Inflammatory macrophage treated with lipopolysaccharide for 1 hour (primary cell): ENCODE measurements around the gene WWTR1.

Experiments
- DNase-seq, 2 donors: peaks; one replicate each; pipeline ENCODE4 v3.0.0-alpha.2; 2020 to 2022

The WWTR1 gene

GRCh38 chr3:149620291-149621020 lies 37.4 kb downstream of the WWTR1 start:
- no peak for DNase-seq

DNA sequence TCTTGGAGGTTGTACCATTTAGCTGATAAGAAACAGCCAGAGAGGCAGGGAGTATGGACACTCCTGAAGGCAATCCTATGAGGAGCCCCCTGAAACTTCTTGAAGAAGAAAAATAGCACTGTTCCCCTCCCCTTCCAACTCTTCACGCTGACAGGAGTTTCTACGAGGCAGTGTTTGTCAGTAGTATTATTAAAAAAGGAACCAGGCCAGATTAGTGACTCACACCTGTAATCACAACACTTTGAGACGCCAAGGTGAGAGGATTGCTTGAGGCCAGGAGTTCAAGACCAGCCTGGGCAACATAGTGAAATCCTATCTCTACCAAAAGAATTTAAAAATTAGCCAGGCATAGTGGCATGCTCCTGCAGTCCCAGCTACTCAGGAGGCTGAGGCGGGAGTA lies 38.7 kb downstream of the WWTR1 start:
- DNase-seq = no peak

GRCh38 chr3:149618151-149619123 lies 39.4 kb downstream of the WWTR1 start:
- DNase-seq = no peak

DNA sequence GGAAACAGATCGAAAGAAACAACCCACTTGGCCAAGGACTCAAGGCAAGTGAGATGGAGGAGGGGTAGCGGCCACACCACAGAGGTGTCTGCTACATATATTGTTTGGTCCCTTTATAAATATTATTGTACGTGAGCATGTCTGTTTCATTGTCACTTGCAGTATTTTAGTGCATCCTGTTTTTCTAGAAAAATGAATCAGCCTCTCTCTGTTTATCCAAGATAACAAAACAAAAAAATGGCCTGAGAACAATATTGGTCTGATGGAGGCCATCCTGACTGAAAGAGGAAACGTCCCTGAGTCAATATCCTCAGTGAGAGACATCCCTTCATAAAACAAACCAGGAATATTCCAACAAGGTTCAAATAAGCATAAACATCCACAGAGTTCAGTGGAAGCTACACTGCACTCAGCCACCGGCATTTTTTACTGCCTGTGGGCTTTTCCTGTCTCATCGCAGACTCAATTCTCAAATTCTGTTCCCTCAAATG lies 42.0 kb downstream of the WWTR1 start:
- no peak for DNase-seq

GRCh38 chr3:149613988-149614387 lies 43.8 kb downstream of the WWTR1 start:
- DNase-seq = no peak

GRCh38 chr3:149612456-149612855 lies 45.4 kb downstream of the WWTR1 start:
- no peak for DNase-seq

GRCh38 chr3:149611149-149611548 lies 46.7 kb downstream of the WWTR1 start:
- no peak for DNase-seq

DNA sequence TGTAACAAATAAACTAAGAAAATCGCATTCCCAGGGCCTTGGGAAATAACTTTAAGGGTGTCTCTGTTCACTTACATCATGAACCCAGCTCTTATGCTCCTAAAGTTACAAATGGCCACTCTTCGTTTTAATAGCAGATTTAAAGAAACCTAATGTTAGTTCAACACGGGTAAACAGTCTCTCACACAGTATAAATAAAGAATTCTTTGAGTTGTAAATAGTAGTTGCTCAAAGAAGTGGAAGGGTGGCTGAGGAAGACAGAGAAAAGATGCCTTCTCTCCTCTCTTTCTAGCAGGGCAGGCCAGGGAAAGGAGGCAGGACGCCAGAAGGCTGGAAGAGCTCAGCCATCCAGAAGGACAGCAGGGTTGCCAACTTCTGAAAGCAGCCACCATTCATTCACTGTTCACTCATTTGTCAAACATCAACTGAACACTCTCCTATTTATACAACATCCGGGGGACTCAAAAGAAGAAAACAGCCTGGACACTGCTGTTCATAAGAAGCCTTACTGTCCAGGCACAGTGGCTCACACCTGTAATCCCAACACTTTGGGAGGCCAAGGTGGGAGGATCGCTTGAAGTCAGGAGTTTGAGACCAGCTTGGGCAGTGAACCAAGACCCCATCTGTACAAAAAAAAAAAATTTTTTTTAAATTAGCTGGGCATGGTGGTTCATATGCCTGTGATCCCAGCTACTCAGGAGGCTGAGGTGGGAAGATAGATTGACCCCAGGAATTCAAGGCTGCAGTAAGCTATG lies 47.3 kb downstream of the WWTR1 start:
- no peak for DNase-seq

GRCh38 chr3:149609595-149609994 lies 48.2 kb downstream of the WWTR1 start:
- no peak for DNase-seq

DNA sequence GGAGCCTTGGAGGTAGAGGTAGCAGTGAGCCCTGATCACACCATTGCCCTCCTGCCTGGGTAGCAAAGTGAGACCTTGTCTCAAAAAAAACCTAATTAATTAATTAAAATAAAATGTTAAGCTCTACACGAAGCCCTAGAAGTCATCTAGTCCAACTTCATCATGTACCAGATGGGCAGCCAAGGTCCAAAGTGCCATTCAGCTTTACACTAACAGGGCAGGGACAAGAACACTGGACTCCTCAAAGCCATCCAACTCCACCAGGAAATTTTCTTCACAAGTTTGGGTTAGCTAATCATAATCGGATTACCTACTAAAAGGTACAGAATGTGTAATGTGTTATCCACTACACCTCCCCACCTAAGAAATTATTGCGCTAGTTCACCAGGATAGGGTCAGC lies 48.8 kb downstream of the WWTR1 start:
- no peak for DNase-seq

- no peak for DNase-seq
Measured at GRCh38 chr3:149605902-149606301, 51.9 kb downstream of the WWTR1 start.

DNA sequence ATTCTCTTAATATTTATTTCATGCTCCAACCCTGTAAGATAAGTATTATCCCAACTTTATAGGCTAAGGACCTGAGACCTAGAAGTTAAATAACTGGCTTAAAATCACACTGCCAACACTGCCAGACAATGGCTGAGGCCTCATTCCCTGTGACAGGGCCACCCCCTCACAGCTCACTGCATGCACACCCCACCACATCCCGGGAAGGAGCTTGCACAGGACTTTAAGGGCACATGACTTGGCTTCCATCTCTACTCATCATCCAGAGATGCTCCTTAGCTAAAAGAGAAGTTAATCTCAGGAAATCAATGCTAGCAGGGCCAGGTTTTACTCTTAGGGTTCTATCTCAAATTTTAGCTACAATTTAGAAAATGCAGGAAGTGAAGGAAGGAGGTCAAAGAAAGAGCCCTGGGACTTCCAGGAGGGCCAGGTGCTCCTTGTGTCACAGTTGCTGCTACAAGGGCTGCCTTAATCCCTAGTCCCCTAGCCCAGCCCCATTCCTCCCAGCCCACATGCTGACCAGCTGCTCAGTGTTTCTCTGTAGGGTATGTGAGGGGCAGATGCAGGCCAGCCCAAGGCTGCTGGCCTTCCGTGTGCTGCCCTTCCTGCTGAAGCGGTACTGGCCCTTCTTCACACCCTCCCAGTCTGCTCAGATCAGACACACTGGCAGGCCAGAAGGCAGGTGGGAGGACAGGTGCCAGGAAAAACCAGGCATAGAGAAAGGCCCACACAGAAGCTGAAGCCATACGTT lies 53.5 kb downstream of the WWTR1 start:
- DNase-seq = no peak

DNA sequence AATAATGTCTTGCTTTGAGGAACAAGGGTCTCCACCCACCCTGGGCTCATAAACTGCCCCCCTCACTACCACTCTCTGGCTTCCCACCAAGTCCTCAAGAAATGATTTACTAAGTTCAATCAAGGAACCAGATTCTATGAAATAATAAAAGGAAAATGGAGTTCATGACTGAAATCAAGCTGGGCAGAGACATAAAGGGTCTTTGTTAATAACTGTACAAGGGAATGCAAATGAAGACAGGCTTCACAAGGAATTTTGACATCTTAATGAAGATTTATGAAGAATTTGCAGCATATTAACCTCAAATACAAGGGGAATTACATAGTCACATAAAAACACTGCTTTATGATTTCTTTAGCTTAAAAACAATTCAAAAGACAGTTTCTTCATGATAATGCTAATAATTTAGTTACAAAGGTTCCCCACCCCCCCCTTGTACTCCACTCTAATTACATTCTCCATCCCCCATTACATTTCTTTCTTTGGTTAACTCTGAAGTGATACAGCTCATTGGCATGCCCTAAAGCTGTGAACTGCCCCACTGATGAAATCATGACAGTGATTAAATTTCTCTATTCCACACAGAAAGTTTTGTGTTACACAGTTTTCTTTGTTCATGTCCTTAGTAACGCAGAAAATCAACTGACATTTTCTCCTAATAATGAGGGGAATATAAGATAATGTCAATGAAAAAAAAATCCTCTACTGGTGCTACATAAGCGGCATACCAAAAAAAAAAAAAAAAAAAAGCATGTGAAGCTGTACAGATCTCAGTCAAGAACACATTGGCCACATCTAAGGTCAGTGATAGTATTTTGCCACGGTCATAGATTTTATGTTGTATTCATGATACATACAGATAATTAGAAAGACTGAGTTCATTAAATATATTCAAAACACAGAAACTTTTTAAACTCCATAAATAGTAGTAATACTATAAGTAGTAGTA lies 54.4 kb downstream of the WWTR1 start:
- no peak for DNase-seq

GRCh38 chr3:149600634-149601033 lies 57.2 kb downstream of the WWTR1 start:
- DNase-seq = no peak

- no peak for DNase-seq
Measured at GRCh38 chr3:149599236-149599635, 58.6 kb downstream of the WWTR1 start.

DNA sequence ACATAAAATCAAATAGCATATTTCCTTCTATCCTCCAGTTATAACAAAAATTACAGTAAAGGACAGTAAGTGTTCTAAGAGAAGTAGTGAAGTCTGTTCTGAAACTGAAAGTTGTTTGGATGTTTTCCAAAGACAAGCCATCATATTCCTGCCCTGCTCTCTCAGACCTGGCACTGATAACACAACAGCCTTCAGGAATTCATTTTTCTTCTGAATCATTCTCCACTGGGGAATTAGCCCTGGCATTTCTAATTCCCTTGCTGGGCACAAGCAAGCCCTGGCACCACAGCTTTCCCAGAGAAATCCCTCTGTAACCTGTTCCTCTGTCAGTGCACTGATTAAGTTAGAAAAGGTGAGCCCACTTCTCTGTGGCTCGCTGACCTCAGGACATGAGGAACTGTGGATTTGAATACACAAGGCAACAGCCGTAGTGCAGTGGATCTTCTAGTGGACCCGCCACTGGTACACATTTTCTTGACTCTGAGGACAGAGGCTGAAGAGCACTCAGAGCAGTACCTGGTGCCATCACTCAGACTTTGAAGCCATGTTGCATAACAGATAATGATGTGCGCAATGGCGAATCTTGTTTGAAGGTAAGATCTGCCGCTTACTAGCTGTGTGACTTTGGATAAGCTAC lies 61.6 kb downstream of the WWTR1 start:
- DNase-seq = no peak

DNA sequence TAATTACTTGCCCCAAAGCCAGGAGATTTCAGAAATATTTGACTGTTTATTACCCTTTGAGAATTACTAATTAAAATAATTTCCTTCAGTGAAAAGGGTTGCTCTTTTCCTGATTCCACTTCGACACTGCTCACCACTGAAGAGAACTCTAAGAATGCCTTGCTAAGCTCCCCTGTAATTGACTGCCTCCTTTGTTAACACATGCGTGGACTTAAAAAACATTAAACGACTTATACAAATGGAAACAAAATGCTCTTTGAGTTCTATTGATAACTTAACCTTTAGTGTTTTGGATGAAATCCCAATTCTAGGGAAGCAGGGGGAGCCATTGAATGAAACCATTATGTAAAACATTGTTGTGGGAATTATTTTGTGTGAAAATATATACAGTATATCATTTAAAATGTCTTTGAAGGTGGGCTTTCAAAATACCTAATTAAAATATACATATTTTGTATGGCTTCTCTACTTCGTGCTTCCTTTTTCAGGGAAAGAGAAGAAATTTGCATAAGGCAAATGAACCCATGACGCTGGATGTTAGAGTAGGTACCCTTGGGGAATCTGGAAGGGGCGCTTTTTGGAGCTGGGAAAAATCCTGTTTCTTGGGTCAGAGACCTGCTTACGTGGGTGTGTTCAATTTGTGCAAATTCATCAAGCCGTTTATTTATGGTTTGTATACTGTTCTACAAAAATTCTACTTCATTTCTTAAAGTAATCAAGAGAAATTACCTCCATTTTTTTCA lies 64.2 kb downstream of the WWTR1 start:
- DNase-seq = no peak

GRCh38 chr3:149592758-149593240 lies 65.0 kb downstream of the WWTR1 start:
- no peak for DNase-seq

- no peak for DNase-seq
Measured at GRCh38 chr3:149590691-149591441, 67.0 kb downstream of the WWTR1 start.
